Measurements from ENCODE around the gene PRG3.
"Not testable (repeated sequence)": the region's sequence is repeated elsewhere in the genome, so short reads cannot be mapped to it uniquely, and the experiment has no call there.

Gene PRG3

GRCh38 chr11:57407941-57408475, 27.1 kb upstream of the PRG3 start:
- DNase-seq, result no peak

- no peak for DNase-seq
Observed at GRCh38 chr11:57407010-57407920, 26.3 kb upstream of the PRG3 start.

- peak; percentile 91 to 98 (median 93) for DNase-seq
Observed at GRCh38 chr11:57406337-57406904, 25.5 kb upstream of the PRG3 start.

- peak; percentile 88 to 94 (median 90) for DNase-seq
Observed at GRCh38 chr11:57405271-57405860, 24.4 kb upstream of the PRG3 start.

GRCh38 chr11:57403802-57404147, 22.8 kb upstream of the PRG3 start:
- no peak for DNase-seq

GRCh38 chr11:57403003-57403801, 22.3 kb upstream of the PRG3 start:
- DNase-seq, result not testable (repeated sequence)

- no peak for DNase-seq
Observed at GRCh38 chr11:57402188-57403002, 21.4 kb upstream of the PRG3 start.

- no peak for DNase-seq
Observed at GRCh38 chr11:57399972-57400578, 19.1 kb upstream of the PRG3 start.

GRCh38 chr11:57399221-57399620, 18.3 kb upstream of the PRG3 start:
- DNase-seq, result peak in 1 of 3 donors; percentile 40

- DNase-seq, result no peak
Observed at GRCh38 chr11:57397394-57397990, 16.5 kb upstream of the PRG3 start.

GRCh38 chr11:57396744-57397143, 15.8 kb upstream of the PRG3 start:
- no peak for DNase-seq

GRCh38 chr11:57395905-57396623, 15.1 kb upstream of the PRG3 start:
- no peak for DNase-seq

GRCh38 chr11:57394203-57394965, 13.4 kb upstream of the PRG3 start:
- no peak for DNase-seq

- no peak for DNase-seq
Observed at GRCh38 chr11:57392763-57393105, 11.8 kb upstream of the PRG3 start.

GRCh38 chr11:57392066-57392762, 11.3 kb upstream of the PRG3 start:
- DNase-seq, result no peak

- DNase-seq, result no peak
Observed at GRCh38 chr11:57391539-57391938, 10.6 kb upstream of the PRG3 start.

- no peak for DNase-seq
Observed at GRCh38 chr11:57391111-57391510, 10.2 kb upstream of the PRG3 start.

- no peak for DNase-seq
Observed at GRCh38 chr11:57390535-57390934, 9.6 kb upstream of the PRG3 start, which contains the start of gene PRG2. PRG2 (minus strand) TSS chr11:57390650; CDS start chr11:57389944, 706 bp downstream.

All from suppressor macrophage treated with lipopolysaccharide for 1 hour (primary cell).